SJCRH30 (cell line): ENCODE measurements around the gene PDCL2. TPM values are rescaled to one million over a fixed set of nuclear protein-coding genes. Genes with fewer than 3 reads are reported as not detected.
"Not testable (repeated sequence)": the region's sequence is repeated elsewhere in the genome, so short reads cannot be mapped to it uniquely, and the experiment has no call there.

Source experiments
- DNase-seq, 2 experiments: peaks; one replicate each; pipeline ENCODE4 v3.0.0-alpha.2; 2015 to 2020
- H3K27ac ChIP-seq: fragments of 250-450 bp; sonication (Bioruptor Pico); 2 replicates; pipeline ENCODE4 v1.5.1; 2020; ENCODE audit warnings: mild to moderate bottlenecking, moderate library complexity
- H3K27me3 ChIP-seq: fragments of 250-450 bp; sonication (Bioruptor Pico); 2 replicates; pipeline ENCODE4 v1.5.1; 2020; ENCODE audit warnings: mild to moderate bottlenecking, moderate library complexity
- H3K36me3 ChIP-seq: fragments of 250-450 bp; sonication (Bioruptor Pico); 2 replicates; pipeline ENCODE4 v1.5.1; 2020; ENCODE audit warnings: mild to moderate bottlenecking, moderate library complexity
- H3K4me1 ChIP-seq: fragments of 250-450 bp; sonication (Bioruptor Pico); 2 replicates; pipeline ENCODE4 v1.5.1; 2020; ENCODE audit warnings: mild to moderate bottlenecking, moderate library complexity
- H3K4me3 ChIP-seq: fragments of 250-450 bp; sonication (Bioruptor Pico); 2 replicates; pipeline ENCODE4 v1.5.1; 2020; ENCODE audit warnings: mild to moderate bottlenecking, moderate library complexity
- H3K9me3 ChIP-seq: fragments of 250-450 bp; sonication (Bioruptor Pico); replicated peaks from 2 replicates; pipeline ENCODE4 v1.5.1; 2020; ENCODE audit warnings: mild to moderate bottlenecking, moderate library complexity
- total RNA-seq: library from RNA; depleted of rRNA; stranded (reverse); fragments of >200 nt; shearing (Covaris generic); gene quantifications from 2 replicates; pipeline ENCODE4 v1.2.3, GENCODE V29; 2014; rRNA removed

The PDCL2 gene, protein sequence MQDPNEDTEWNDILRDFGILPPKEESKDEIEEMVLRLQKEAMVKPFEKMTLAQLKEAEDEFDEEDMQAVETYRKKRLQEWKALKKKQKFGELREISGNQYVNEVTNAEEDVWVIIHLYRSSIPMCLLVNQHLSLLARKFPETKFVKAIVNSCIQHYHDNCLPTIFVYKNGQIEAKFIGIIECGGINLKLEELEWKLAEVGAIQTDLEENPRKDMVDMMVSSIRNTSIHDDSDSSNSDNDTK
- total RNA-seq: not detected in 2 replicates

DNA sequence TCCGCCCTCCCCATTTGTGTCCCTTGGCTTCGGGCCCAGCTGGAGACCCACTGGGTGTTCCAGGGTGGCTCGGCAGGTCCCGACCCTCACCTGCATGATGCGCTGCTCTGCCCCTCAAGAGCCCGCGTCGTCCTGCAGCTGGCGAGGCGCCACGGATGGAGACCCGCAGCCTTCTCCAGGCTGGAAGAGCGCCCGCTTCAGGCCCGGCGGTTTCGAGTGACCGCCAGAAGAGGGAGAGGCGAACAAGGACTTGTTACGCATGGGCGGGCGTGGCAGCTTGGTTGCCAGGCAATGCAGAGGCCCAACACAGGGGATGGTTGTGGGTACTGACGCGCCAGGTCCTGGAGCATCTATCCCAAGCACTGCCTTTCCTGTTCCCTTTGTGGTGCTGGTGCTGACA is at the start of gene PDCL2:
Gene PDCL2 (minus strand): TSS at position 232 of the 400 bp plus-strand sequence. CDS start 136 bp downstream, at position 96.
- H3K36me3 ChIP-seq: 0 out of 2 replicates have a peak, but pooled peaks cover 2% of the 10 kb centered on the region
- H3K27ac ChIP-seq: no peak within 1 kb of the TSS
- 0 out of 2 replicates have a peak, but pooled peaks cover 3% of the 10 kb centered on the region for H3K9me3 ChIP-seq
- H3K27me3 ChIP-seq: no peaks in the 10 kb centered on the region
- DNase-seq: no peak
- no peak within 1 kb of the TSS for H3K4me3 ChIP-seq
- H3K4me1 ChIP-seq: no peaks in the 10 kb centered on the region; the same call in 1 of the 2 replicates

DNA sequence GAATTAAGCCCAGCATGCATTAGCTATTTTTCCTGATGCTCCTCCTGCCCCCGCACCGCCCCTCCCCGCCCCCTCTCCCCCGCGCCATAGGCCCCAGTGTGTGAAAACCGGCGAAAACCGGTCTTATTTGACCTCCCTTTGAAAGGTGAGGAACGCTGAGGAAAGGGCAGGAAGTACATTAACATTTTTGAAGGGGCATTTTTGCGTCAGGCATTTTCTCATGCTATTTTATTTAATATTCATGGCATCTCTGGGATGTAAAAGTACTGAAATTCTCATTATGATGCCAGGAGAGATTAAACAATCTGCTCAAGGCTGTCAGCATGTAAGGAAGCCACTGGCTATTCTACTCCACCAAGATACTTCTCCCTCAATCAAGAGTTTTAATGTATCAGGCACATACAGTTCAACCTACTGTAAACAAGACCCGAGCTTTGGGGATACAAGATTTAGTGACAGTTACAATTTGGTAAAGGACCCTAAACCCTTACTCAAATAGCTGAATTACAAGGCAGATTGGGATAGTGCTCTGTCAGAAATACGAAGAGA is 45.3 kb upstream of the PDCL2 start:
- Histone ChIP-seq H3K4me1 (no peaks in the 10 kb centered on the region), H3K36me3 (no peaks in the 10 kb centered on the region), H3K27ac (no peak overlapping the region), H3K4me3 (peak overlapping the region; percentile 61), H3K27me3 (peaks cover 9% of the 10 kb centered on the region; the same call in 1 of the 2 replicates), H3K9me3 (no peaks in the 10 kb centered on the region)
- peak in 1 of 2 experiments; percentile 17 for DNase-seq

DNA sequence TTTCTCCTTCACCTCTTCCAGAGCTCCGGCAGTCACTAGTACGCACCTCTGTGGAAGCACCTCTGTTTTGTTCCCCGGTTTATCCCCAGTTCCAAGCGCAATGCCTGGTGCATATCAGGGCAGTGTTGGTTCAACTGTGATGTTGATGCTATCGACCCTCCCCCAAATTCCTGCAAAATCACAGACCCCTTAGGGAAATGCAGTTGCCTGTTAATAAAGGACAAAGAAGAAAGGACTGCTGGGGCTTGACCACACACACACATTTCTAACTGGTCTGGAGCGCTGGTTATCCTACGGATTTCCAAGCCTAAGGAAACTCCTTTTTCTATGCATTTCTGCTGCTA is 44.6 kb upstream of the PDCL2 start:
- Histone ChIP-seq H3K27me3 (peaks cover 9% of the 10 kb centered on the region; the same call in 1 of the 2 replicates), H3K4me3 (peak overlapping the region; percentile 61)

DNA sequence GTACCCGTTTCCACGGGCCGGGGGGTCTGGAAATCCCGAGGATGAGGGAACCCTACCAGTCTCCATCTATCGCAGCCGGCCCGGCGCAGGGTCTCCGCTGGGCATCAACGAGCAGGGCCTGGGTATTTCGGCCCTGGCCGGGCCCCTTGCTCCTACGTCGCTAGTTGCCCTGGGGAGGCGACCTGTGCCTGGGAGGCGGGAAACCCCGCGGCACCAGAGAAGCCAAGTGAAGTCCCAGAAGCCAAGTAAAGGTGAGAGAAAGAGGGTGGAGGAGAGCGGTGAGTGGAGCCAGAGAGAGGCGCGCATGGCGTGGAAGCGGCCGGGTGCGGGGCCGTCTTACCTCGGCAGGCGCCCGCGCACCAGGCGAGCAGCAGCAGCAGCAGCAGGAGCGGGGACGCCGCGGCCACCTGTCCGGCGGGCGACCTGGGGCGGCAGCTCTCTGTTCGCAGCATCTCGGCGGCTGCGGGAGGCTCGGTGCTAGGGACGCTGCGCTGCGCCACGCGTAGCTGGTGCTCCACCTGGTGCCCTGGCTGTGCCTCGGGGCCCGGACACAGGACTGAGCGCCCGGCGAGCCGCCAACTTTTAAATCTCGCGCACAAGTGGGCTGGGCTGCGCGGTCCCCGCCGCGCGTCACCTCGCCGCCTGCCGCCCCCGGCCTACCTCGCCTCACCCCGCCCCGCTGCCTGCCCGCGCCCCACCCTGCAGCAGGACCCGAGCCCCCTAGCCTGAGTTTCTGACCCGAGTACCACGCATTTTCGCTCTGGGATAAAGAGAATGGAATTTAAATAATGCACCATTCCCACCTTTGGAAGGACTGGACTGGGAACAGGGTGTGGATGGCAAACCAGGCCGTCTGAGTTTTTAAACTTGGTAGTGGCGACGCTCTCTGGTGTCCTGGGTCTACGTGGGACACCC is 44.0 kb upstream of the PDCL2 start, which contains the start of gene NMU:
Gene NMU (minus strand): TSS at position 558 of the 915 bp plus-strand sequence. CDS start 106 bp downstream, at position 452.
- H3K4me1 ChIP-seq: no peaks in the 10 kb centered on the region
- peaks cover 9% of the 10 kb centered on the region; the same call in 1 of the 2 replicates for H3K27me3 ChIP-seq
- H3K9me3 ChIP-seq: no peaks in the 10 kb centered on the region
- peak within 1 kb of the TSS; percentile 61 for H3K4me3 ChIP-seq
- no peak within 1 kb of the TSS for H3K27ac ChIP-seq
- no peaks in the 10 kb centered on the region for H3K36me3 ChIP-seq
- DNase-seq: peak; percentile 66 to 74

More for the DNA sequence above, 44.6 kb upstream of the PDCL2 start:
- Histone ChIP-seq H3K36me3 (no peaks in the 10 kb centered on the region), H3K4me1 (no peaks in the 10 kb centered on the region), H3K9me3 (no peaks in the 10 kb centered on the region), H3K27ac (no peak overlapping the region)
- DNase-seq: no peak

DNA sequence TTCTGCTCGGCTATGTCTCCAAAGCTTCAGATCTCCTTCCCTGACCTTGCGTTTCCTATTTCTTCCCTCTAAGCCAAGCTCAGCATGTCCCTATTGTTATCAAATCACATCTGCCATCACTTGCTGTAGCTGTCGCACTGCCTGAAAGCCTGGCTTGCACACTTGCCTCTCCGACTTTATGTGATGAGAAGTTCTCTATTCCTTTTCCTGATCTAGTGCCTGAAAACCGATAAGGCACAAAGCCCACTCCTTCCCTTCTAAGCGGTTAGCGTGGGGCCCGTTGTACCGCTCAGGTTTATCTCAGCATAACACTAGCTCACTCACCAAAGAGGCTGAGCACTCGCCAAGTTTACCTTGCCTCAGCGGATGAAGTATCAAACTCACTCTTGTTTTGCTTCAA is 43.2 kb upstream of the PDCL2 start:
- no peaks in the 10 kb centered on the region for H3K36me3 ChIP-seq
- DNase-seq: peak in 1 of 2 experiments; percentile 24
- no peaks in the 10 kb centered on the region for H3K9me3 ChIP-seq
- no peak overlapping the region for H3K27ac ChIP-seq
- H3K27me3 ChIP-seq: peaks cover 9% of the 10 kb centered on the region; the same call in 1 of the 2 replicates
- no peaks in the 10 kb centered on the region for H3K4me1 ChIP-seq
- peak overlapping the region; percentile 61 for H3K4me3 ChIP-seq

DNA sequence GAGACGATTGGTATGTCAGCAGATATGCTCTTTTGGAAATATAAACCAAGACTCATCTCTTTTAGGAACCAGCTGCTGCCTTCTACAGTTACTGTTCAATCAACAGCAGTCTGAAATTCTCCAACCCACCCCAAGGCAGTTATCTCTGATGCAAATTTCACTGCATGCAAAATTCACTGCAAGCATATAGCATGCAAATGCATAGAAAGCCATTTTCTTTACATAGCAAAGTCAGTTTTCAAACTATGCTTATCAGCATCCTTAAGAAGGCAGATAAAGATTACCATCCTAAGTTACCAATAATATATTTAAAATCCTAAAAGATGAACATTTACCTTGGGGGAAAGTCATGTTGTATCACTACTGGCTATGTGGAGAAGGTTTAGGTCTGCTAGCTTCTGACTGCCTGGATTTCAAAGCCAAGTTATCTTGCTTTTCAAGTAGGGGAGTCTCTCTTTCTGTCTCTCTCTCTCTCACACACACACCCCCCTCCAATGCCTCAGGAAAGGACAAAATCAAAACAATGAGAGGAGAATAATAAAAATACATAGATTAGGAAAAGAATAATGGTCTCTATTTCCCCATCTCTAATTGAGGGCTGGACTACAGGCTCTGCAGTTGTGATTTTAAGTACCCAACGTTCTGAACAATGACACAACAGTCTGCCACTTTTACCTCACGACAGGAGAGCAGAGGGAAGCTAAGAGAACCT is 42.5 kb upstream of the PDCL2 start:
- no peak overlapping the region for H3K4me3 ChIP-seq
- no peaks in the 10 kb centered on the region for H3K36me3 ChIP-seq
- peaks cover 9% of the 10 kb centered on the region; the same call in 1 of the 2 replicates for H3K27me3 ChIP-seq
- H3K27ac ChIP-seq: no peak overlapping the region
- no peak for DNase-seq
- H3K4me1 ChIP-seq: no peaks in the 10 kb centered on the region
- no peaks in the 10 kb centered on the region for H3K9me3 ChIP-seq

DNA sequence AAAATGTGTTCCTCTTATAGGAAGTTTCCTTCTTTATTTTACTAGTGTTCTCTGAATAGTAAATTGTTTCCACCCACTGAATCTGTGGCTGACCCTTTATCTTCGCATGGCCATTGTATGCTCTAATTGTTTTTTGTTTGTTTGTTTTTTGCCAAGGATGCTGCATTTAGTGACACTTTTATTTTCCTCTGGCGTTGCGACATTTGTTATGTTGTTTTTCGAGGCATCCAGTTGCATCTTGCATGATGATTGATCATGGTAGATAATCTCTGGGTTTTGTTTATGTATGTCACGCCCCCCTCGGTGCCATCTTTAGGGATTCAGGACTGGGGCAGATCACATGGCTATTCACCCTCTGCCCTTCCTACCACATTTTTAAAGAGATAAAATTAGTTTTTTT is 41.9 kb upstream of the PDCL2 start:
- H3K36me3 ChIP-seq: no peaks in the 10 kb centered on the region
- no peak for DNase-seq
- H3K27me3 ChIP-seq: peaks cover 9% of the 10 kb centered on the region; the same call in 1 of the 2 replicates
- H3K4me3 ChIP-seq: no peak overlapping the region
- no peak overlapping the region for H3K27ac ChIP-seq
- H3K4me1 ChIP-seq: no peaks in the 10 kb centered on the region
- no peaks in the 10 kb centered on the region for H3K9me3 ChIP-seq

DNA sequence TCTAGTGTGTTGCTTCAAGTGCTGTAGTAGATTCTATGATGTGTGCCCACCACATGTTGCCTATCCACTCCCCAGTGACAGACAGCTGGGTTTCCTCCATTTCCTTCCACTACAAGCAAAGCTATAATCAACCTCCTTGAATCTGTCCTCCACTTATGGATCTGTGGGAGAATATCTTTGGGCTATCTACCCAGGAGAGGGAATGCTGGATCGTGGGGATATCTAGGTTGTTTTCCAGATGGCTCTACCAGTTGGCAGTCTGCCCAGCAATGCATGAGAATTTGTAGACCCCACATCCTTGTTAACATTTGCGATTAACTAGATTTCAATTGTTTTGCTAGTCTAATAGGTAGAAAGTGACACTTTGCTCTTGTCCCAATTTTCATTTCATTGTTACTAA is 33.8 kb upstream of the PDCL2 start:
- Histone ChIP-seq H3K27ac (no peak overlapping the region), H3K9me3 (no peaks in the 10 kb centered on the region), H3K4me1 (no peaks in the 10 kb centered on the region), H3K27me3 (no peaks in the 10 kb centered on the region), H3K36me3 (no peaks in the 10 kb centered on the region), H3K4me3 (no peak overlapping the region)
- peak in 1 of 2 experiments; percentile 28 for DNase-seq

DNA sequence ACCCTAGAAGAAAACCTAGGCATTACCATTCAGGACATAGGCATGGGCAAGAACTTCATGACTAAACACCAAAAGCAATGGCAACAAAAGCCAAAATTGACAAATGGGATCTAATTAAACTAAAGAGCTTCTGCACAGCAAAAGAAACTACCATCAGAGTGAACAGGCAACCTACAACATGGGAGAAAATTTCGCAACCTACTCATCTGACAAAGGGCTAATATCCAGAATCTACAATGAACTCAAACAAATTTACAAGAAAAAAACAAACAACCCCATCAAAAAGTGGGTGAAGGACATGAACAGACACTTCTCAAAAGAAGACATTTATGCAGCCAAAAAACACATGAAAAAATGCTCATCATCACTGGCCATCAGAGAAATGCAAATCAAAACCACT is 32.0 kb upstream of the PDCL2 start:
- H3K4me1 ChIP-seq, H3K9me3 ChIP-seq, H3K36me3 ChIP-seq, H3K27ac ChIP-seq, DNase-seq, H3K27me3 ChIP-seq, H3K4me3 ChIP-seq: not testable (repeated sequence)

DNA sequence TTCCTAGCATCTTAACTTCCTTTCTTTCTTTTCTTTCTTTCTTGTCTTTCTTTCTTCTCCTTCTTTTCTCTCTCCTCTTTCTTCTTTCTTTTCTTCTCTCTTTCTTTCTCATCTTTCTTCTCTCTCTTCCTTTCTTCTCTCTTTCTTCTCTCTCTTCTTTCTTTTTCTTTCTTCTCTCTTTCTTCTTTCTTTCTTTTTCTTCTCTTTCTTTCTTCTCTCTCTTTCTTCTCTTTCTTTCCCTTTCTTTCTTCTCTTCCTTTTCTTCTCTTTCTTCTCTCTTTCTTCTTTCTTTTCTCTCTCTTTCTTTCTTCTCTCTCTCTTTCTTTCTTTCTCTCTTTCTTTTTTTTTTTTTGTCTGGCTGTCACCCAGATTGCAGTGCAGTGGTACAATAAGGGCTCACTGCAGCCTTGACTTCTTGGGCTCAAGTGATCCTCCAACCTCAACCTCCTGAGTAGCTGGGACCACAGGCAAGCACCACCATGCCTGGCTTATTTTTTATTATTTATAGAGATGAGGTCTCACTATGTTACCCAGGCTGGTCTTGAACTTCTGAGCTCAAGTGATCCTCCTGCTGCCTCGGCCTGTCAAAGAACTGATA is 26.6 kb upstream of the PDCL2 start:
- Histone ChIP-seq H3K27me3 (no peaks in the 10 kb centered on the region), H3K4me1 (no peaks in the 10 kb centered on the region), H3K27ac (no peak overlapping the region), H3K9me3 (no peaks in the 10 kb centered on the region; the same call in 1 of the 2 replicates), H3K36me3 (no peaks in the 10 kb centered on the region), H3K4me3 (no peak overlapping the region)
- no peak for DNase-seq

DNA sequence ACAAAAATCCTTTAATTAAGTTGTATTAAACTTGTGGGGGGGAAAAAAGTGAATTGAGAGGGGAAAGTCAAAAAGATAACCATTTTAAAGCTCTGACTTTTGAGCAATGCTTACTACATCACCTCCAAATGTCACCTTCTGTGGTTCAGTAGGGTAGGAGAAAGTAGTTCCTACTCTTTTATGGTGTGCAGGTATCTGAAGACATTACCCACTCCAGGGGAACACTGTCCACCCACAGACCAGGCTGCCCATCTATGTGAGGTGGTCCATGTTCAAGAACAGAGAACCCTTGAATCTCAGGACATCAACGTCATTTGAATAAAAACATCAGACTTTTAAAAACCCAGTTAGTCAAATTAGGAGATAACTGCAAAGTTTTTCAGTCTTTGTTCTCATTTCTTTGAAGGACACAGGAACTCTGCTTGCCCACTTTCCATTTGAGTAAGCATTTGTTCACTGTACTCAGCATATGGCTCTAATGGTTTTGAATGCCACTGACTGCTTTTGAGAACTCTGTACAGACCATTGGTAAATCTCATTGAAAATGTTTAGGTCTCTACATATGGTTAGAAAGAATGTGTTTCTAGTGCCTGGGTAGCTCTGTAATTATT is 25.6 kb upstream of the PDCL2 start:
- Histone ChIP-seq H3K4me3 (no peak overlapping the region), H3K36me3 (no peaks in the 10 kb centered on the region), H3K9me3 (no peaks in the 10 kb centered on the region; the same call in 1 of the 2 replicates), H3K4me1 (no peaks in the 10 kb centered on the region), H3K27ac (no peak overlapping the region), H3K27me3 (no peaks in the 10 kb centered on the region)
- no peak for DNase-seq

DNA sequence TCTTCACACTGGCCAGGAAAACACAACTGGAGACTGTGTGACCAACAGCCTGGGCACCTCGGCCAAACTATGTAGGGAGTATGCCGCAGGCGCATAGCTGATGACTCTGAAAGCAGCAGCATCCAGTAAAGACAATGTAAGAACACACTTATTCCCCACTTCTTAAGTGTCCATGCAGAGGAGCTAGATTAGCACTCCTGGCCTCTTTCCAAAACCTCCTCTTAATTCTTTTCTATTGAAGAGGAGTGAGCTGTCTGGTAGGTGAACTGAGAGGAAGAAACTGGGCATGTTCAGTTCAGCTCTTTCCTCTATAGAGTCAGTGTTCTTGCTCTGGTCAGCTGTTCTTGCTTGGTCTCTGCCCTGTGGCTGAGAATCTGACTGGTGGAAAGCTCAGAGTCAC is 23.0 kb upstream of the PDCL2 start:
- no peak overlapping the region for H3K27ac ChIP-seq
- peaks cover under 1% of the 10 kb centered on the region; the same call in 1 of the 2 replicates for H3K4me1 ChIP-seq
- no peaks in the 10 kb centered on the region; the same call in 1 of the 2 replicates for H3K9me3 ChIP-seq
- no peaks in the 10 kb centered on the region for H3K36me3 ChIP-seq
- H3K4me3 ChIP-seq: no peak overlapping the region
- no peak for DNase-seq
- no peaks in the 10 kb centered on the region for H3K27me3 ChIP-seq

DNA sequence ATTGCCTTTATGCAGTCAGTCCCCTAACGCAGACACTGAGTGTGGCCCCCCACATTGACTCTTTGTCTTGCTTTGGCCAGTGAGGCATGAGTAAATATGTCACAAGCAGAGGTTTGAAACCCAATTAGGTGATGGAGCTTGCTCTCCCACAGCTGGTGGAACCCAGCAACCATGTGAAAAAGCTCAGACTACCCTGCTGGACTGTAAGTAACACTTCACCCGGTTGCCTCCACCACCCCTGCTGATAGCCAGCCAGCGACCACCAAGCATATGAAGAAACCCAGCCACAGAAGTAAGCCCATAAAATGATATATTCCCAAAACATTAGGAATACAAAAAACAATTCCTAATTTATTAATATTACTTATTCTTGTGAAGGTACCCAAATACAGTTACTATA is 21.6 kb upstream of the PDCL2 start:
- no peak for DNase-seq
- Histone ChIP-seq H3K27me3 (no peaks in the 10 kb centered on the region), H3K36me3 (no peaks in the 10 kb centered on the region), H3K4me3 (no peak overlapping the region), H3K27ac (no peak overlapping the region), H3K9me3 (no peaks in the 10 kb centered on the region; the same call in 1 of the 2 replicates), H3K4me1 (peaks cover 13% of the 10 kb centered on the region)
